Measurements from ENCODE around the gene KIRREL3. TPM values are rescaled to one million over a fixed set of nuclear protein-coding genes. Genes with fewer than 3 reads are reported as not detected.
A peak's percentile ranks its signal among the peaks of the same experiment; 100 is the strongest.

Gene KIRREL3
- total RNA-seq, 3 donors from 2014 or later = 0.32 to 0.33 TPM; not detected in 1

DNA sequence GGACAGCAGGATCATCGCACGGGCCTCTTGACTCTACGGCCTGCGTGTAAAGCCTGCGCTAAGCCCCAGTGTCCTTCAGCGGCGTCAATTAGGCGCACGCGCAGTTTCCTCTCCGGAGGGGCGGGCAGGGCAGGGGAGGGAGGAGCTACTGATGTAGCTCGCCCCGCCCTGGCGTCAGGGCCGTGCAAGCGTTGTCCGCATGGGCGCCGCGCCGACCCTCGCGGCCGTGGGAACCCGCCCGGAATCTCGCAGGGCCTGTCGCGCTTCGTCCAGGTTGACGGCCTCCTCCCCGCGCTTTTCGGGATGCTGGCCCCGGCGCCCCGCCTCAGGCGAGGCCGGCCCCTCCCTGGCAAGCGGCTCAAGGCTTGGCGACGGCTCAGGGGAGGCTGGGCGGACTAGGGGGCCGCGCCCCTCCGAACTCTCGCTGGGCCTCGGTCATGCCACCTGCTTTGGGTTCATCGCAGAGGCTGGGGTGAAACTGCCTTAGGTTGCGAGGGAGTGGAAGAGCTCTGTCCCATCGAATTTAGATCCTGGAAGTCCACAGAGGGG lies 584.0 kb downstream of the KIRREL3 start:
- Histone ChIP-seq H3K36me3 (no peaks in the 10 kb centered on the region), H3K27me3 (no peaks in the 10 kb centered on the region), H3K27ac (peak overlapping the region; percentile 79 to 90), H3K4me1 (peaks cover 16 to 23% of the 10 kb centered on the region in 2 donors), H3K4me3 (peak overlapping the region; percentile 34 to 69 (median 53)), H3K9me3 (no peaks in the 10 kb centered on the region)
- TF ChIP-seq, protein P1, sequence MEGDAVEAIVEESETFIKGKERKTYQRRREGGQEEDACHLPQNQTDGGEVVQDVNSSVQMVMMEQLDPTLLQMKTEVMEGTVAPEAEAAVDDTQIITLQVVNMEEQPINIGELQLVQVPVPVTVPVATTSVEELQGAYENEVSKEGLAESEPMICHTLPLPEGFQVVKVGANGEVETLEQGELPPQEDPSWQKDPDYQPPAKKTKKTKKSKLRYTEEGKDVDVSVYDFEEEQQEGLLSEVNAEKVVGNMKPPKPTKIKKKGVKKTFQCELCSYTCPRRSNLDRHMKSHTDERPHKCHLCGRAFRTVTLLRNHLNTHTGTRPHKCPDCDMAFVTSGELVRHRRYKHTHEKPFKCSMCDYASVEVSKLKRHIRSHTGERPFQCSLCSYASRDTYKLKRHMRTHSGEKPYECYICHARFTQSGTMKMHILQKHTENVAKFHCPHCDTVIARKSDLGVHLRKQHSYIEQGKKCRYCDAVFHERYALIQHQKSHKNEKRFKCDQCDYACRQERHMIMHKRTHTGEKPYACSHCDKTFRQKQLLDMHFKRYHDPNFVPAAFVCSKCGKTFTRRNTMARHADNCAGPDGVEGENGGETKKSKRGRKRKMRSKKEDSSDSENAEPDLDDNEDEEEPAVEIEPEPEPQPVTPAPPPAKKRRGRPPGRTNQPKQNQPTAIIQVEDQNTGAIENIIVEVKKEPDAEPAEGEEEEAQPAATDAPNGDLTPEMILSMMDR (IDR thresholded peaks at IDR 0.05) = no peak
- TF ChIP-seq POLR2AphosphoS5 (IDR thresholded peaks at IDR 0.05) = peak in 1 of 3 donors; percentile 8
- DNase-seq (ENCODE audit: low spot score in 2 of 2) = peak; percentile 67 to 74
- intact Hi-C loops (cut with DNase I; ENCODE audit: low total_unique reads) = no loop called here

DNA sequence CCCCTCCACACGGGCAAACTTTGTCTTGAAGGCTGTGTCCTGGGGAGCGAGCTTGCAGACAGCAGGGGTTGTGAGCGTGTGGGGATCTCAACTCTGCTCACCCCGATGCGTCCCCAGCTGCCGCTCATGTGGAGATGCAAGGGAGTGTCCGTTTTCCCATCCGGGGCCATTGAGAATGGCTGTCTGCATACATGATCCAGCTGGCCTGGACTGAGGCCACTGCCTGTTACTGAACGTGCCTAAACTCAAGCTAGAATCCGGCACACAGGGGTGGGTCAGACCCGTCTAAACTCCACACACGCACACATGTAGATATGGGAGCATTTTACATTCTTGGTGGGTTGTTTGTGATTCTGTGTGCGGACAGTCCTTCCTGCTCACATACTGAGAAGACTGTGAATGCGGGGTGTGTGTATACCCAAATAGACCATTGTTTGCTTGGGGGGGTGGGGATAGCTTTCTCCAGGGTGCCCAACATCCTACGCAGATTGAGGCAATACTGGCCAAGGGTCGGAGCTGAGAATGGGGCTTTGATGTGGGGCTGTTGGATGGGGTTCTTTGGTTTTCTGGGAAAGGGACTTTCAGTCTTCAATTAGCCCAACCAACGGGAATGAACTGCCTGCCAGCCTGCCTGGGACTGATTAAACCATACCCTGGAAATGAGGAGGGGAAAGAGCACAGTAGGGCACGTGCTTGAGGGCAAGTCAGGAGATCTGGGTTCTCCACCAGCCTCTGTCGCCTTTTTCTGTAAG lies 584.7 kb downstream of the KIRREL3 start:
- Histone ChIP-seq H3K4me3 (peak overlapping the region; percentile 34 to 69 (median 53)), H3K27me3 (no peaks in the 10 kb centered on the region), H3K4me1 (peaks cover 16 to 23% of the 10 kb centered on the region in 2 donors), H3K27ac (peak overlapping the region; percentile 79 to 90), H3K9me3 (no peaks in the 10 kb centered on the region), H3K36me3 (no peaks in the 10 kb centered on the region)
- TF ChIP-seq POLR2AphosphoS5 (IDR thresholded peaks at IDR 0.05) = no peak
- TF ChIP-seq, protein P1 (IDR thresholded peaks at IDR 0.05) = no peak
- TF ChIP-seq POLR2A (IDR thresholded peaks at IDR 0.05) = no peak
- intact Hi-C loops (cut with DNase I; ENCODE audit: low total_unique reads) = no loop called here
- DNase-seq (ENCODE audit: low spot score in 2 of 2) = no peak

DNA sequence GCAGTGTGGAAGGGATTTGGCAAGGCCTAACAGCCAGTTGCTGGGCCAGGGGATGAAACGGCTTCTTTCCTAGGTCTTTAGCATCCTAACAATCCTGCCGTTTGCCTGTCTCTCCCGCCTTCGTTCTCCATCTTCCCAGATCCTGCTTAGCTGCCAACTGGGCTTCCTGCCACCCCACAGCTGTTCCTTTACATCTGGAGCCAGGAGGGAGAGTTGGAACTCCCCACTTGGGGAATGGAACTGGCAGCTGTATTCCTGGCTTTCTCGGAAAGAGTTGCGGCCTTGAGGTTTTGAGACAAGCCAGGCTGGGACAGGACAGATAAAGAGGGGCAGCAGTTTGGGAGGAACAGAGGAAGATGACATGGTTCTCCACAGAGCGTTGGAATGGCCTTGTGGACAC lies 585.4 kb downstream of the KIRREL3 start:
- Histone ChIP-seq H3K4me3 (peak overlapping the region in 1 of 3 donors; percentile 23), H3K36me3 (no peaks in the 10 kb centered on the region), H3K4me1 (peaks cover 16 to 23% of the 10 kb centered on the region in 2 donors), H3K27ac (peak overlapping the region; percentile 79 to 90), H3K9me3 (no peaks in the 10 kb centered on the region), H3K27me3 (no peaks in the 10 kb centered on the region)
- intact Hi-C loops (cut with DNase I; ENCODE audit: low total_unique reads) = no loop called here
- TF ChIP-seq POLR2A (IDR thresholded peaks at IDR 0.05) (no peak), POLR2AphosphoS5 (IDR thresholded peaks at IDR 0.05) (peak; percentile 46 to 67 (median 48))
- TF ChIP-seq, protein P1 (IDR thresholded peaks at IDR 0.05) = no peak
- DNase-seq (ENCODE audit: low spot score in 2 of 2) = peak; percentile 63 to 67

DNA sequence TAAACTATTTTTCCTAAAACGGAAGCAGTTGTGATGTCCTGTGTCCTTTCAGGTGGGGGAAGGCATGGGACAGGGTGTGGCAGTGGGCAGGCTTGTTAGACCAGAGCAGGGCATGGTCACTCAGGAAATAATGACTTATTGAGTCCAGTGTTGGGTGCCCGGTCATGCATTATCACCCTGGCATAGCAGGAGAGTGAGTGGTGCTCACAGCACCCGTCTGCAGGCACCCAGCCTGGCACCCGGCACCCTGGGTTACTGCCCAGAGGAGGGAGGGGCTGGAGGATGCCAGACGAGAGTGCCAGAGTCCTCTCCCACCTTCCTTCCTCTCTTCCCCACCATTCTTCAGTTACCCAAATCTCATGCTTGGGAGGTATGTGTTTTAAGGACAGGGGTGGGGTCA lies 586.0 kb downstream of the KIRREL3 start:
- DNase-seq (ENCODE audit: low spot score in 2 of 2) = no peak
- no peak overlapping the region for H3K4me3 ChIP-seq
- peaks cover 16 to 23% of the 10 kb centered on the region in 2 donors for H3K4me1 ChIP-seq
- no peaks in the 10 kb centered on the region for H3K36me3 ChIP-seq
- no peaks in the 10 kb centered on the region for H3K9me3 ChIP-seq
- H3K27me3 ChIP-seq = no peaks in the 10 kb centered on the region
- intact Hi-C loops (cut with DNase I; ENCODE audit: low total_unique reads) = no loop called here
- no peak for TF ChIP-seq POLR2AphosphoS5 (IDR thresholded peaks at IDR 0.05)
- TF ChIP-seq POLR2A (IDR thresholded peaks at IDR 0.05) = no peak
- TF ChIP-seq, protein P1 (IDR thresholded peaks at IDR 0.05) = no peak
- peak overlapping the region; percentile 79 to 90 for H3K27ac ChIP-seq

DNA sequence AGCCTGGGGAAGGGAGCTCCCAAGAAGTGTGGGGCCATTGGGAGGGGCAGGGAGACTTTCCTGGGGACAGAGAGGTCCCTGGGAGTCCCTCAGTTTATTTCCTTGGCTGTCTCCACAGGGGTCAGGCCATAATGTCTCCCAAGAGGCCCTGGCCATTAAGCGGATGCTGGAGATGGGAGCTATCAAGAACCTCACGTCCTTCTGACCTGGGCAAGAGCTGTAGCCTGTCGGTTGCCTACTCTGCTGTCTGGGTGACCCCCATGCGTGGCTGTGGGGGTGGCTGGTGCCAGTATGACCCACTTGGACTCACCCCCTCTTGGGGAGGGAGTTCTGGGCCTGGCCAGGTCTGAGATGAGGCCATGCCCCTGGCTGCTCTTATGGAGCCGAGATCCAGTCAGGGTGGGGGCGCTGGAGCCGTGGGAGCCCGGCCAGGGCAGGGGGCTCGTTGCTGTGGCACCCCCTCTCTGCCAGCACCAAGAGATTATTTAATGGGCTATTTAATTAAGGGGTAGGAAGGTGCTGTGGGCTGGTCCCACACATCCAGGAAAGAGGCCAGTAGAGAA lies 586.6 kb downstream of the KIRREL3 start:
- no peaks in the 10 kb centered on the region for H3K27me3 ChIP-seq
- intact Hi-C loops (cut with DNase I; ENCODE audit: low total_unique reads) = no loop called here
- no peaks in the 10 kb centered on the region for H3K36me3 ChIP-seq
- H3K27ac ChIP-seq = peak overlapping the region; percentile 2 to 90
- TF ChIP-seq POLR2AphosphoS5 (IDR thresholded peaks at IDR 0.05) (no peak), POLR2A (IDR thresholded peaks at IDR 0.05) (no peak)
- TF ChIP-seq, protein P1 (IDR thresholded peaks at IDR 0.05) = no peak
- peaks cover 16 to 23% of the 10 kb centered on the region in 2 donors for H3K4me1 ChIP-seq
- DNase-seq (ENCODE audit: low spot score in 2 of 2) = no peak
- H3K4me3 ChIP-seq = no peak overlapping the region
- no peaks in the 10 kb centered on the region for H3K9me3 ChIP-seq
